Uterus (tissue), 2 donors: Measurements from ENCODE around the gene SPSB3.

Experiments
- POLR2A ChIP-seq, 2 donors: fragments of 450-650 bp; IDR thresholded peaks; one replicate each; pipeline ENCODE4 v1.6.1; 2016; ENCODE audit warnings: antibody characterized with exemption in 2 of 2, mild to moderate bottlenecking in 1 of 2, moderate library complexity in 1 of 2
- TF ChIP-seq, protein P1 (sequence below), 4 experiments: fragments of 200-600 bp in 2 of 4; fragments of 450-650 bp in 2 of 4; sonication (generic) in 2 of 4; IDR thresholded peaks; one replicate each; pipeline ENCODE4 v1.5.1; 2016 to 2019; ENCODE audit warnings: antibody characterized with exemption in 4 of 4, mild to moderate bottlenecking in 2 of 4, moderate library complexity in 1 of 4

- TF ChIP-seq, protein P1, sequence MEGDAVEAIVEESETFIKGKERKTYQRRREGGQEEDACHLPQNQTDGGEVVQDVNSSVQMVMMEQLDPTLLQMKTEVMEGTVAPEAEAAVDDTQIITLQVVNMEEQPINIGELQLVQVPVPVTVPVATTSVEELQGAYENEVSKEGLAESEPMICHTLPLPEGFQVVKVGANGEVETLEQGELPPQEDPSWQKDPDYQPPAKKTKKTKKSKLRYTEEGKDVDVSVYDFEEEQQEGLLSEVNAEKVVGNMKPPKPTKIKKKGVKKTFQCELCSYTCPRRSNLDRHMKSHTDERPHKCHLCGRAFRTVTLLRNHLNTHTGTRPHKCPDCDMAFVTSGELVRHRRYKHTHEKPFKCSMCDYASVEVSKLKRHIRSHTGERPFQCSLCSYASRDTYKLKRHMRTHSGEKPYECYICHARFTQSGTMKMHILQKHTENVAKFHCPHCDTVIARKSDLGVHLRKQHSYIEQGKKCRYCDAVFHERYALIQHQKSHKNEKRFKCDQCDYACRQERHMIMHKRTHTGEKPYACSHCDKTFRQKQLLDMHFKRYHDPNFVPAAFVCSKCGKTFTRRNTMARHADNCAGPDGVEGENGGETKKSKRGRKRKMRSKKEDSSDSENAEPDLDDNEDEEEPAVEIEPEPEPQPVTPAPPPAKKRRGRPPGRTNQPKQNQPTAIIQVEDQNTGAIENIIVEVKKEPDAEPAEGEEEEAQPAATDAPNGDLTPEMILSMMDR (IDR thresholded peaks at IDR 0.05): no peak
- no peak for TF ChIP-seq POLR2A (IDR thresholded peaks at IDR 0.05)
Measured at GRCh38 chr16:1792836-1793577, 10.6 kb upstream of the SPSB3 start.
